HG03039 (cell line): ENCODE results near the gene SFRP4.
"Not testable (repeated sequence)": the region's sequence is repeated elsewhere in the genome, so short reads cannot be mapped to it uniquely, and the experiment has no call there.

ENCODE experiments used
- ATAC-seq: cut with Tn5 transposase; IDR thresholded peaks from one replicate; pipeline ENCODE4 v1.9.1; 2021; ENCODE audit warnings: mild to moderate bottlenecking, moderate library complexity; ENCODE audit not compliant: unreplicated experiment

The SFRP4 gene

DNA sequence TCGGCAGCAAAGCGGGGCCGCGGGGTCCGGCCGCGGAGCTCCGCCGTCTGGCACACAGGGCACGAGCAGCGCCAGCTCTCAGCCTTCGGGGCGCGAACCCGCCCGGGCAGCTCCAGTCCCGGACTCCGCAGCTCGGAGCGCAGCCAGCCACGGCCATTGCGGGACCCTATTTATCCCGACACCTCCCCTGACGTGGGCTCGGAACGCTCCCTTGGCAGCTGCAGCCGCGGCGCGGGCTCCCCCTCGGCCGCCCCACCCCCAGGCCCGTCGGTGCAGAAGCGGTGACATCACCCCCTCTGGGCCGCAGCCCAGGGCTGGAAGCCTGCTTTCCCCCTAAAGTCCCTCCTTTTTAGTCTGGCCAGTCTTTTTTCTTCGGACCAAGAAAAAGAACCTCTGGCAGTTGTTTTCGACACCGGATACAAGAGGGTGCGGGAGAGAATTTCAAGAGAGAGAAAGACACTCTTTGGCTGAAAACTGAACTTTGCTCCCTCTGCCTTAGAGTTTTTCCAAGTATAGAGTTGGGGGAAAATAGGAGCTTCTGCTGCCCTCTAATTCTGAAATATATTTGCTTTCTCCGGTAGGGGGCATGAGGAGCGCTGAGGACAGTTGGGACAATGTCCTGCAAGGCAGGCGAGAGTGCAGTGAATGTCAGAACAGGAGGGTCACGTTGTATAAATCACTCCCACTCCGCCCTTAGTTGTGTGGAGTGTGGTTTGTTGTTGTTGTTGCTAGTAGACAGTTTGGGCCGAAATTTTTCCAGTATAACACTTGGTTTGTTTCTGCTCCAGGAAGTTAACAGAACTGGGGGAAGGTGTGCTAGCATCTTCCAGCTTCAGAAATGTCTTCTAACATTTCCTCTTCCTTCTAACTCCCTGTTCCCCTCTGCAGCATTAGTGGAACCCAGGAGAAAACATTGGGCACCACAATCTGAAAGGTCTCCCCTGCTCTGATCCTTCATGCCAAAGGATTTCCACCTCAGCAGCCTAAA lies at the start of gene SFRP4:
TSS of gene SFRP4 (minus strand) at position 145 of the 988 bp plus-strand sequence. CDS start 280 bp downstream, outside the sequence.
- ATAC-seq, result no peak

DNA sequence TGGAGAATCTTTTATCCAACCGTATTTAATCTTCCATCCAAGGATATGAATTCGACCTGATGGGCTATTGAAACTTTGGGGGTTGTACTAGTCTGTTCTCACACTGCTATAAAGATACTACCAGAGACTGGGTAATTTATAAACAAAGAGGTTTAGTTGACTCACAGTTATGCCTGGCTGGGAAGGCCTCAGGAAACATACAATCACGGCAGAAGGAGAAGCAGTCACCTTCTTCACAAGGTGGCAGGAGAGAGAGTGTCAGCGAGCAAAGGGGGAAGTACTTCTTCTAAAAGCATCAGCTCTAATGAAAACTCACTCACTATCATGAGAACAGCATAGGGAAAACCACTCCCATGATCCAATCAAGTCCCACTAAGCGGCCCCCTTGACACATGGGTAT lies 47.6 kb upstream of the SFRP4 start:
- no peak for ATAC-seq

- ATAC-seq, result no peak
These were observed 44.6 kb upstream of the SFRP4 start for GRCh38 chr7:37961251-37961650.

- ATAC-seq, result no peak
These were observed 43.9 kb upstream of the SFRP4 start for GRCh38 chr7:37960483-37960882.

GRCh38 chr7:37957221-37957970 lies 40.8 kb upstream of the SFRP4 start:
- no peak for ATAC-seq

- ATAC-seq, result no peak
These were observed 40.2 kb upstream of the SFRP4 start for GRCh38 chr7:37956791-37957190.

DNA sequence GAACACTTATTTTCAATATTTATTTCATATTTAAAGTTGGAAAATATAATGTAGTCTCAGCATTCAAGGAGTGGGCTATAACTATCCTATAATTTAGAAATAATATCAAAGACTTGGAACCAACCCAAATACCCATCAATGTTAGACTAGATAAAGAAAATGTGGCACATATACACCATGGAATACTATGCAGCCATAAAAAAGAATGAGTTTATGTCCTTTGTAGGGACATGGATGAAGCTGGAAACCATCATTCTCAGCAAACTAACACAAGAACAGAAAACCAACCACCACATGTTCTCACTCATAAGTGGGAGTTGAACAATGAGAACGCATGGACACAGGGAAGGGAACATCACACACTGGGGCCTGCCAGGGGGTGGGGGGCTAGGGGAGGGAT lies 37.6 kb upstream of the SFRP4 start:
- ATAC-seq, result not testable (repeated sequence)

DNA sequence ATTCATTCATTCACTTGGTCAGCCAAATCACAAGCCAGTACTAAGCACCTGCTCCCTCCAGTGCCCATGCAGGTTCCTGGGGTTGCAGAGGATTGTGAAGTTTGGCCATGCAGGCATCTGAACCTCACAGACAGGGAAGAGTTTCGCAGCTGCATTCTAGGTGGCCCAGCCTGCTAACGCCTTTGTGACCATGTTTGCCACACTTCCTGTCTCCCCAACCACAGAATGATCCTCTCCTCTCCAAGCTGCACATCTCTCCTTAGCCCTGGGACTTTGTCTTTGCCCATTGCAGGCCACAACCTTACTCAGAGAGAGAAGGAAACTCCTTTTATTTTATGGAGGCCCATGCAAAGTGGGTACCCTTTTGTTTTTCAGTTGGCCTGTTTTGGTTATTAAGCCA lies 35.6 kb upstream of the SFRP4 start:
- no peak for ATAC-seq

DNA sequence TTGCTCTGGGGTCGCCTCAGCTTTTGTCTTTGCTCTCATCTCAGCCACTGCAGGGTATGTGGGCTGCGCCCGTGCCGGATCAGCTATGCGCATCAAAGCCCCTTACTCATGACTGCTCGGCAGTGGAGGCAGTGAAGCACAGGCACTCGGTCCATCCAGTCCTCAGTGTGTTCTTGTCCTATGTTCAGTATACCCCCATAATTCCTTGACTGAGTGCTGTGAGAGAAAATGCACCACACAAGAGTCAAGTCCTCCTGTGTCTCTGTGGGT lies 31.3 kb upstream of the SFRP4 start:
- ATAC-seq, result no peak

GRCh38 chr7:37947138-37947940 lies 30.7 kb upstream of the SFRP4 start:
- ATAC-seq, result no peak

- ATAC-seq, result no peak
These were observed 28.7 kb upstream of the SFRP4 start for GRCh38 chr7:37945336-37945735.

DNA sequence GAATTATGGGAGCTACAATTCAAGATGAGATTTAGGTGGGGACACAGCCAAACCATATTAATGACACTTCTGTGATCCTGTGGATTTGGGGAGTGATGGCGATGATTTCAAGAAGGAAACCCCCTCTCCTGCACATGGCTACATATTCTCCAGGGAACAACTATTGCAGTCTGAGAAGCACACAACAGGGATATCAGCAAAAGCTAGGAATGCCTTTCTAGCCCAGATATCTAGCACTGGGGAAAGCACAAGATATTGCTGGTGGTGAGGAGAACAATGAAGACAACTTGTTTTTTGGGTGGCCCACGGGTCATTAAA lies 28.1 kb upstream of the SFRP4 start:
- no peak for ATAC-seq

GRCh38 chr7:37943905-37944736 lies 27.5 kb upstream of the SFRP4 start:
- no peak for ATAC-seq

- no peak for ATAC-seq
These were observed 26.5 kb upstream of the SFRP4 start for GRCh38 chr7:37942934-37943610.

DNA sequence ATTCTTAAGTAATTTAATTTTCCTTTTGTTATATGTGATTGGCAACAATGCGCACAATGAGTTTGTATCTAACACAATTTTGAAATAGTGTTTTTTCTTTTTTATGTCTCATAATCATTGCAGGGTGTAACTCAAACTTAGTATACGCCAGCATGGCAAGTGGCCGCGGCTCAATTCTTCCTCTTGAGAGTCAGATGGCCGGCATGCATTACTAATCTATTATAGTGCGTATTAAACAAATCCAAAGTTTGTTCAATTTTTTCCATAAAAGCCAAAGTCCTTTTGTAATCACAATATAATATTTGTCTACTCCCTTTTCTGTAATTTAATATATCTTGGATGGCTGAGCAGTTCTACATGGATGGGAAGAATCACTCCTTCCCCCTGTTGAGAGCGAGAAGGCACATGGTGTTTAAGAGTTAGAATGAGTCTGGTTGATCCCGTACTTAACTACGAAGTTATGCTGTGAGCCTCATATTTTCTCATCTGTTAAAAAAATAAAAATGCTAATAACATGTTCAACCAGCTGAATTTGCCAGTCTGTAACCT lies 16.5 kb upstream of the SFRP4 start:
- ATAC-seq, result no peak

GRCh38 chr7:37932543-37932942 lies 15.9 kb upstream of the SFRP4 start:
- no peak for ATAC-seq

- ATAC-seq, result no peak
These were observed 13.8 kb upstream of the SFRP4 start for GRCh38 chr7:37930226-37930948.

DNA sequence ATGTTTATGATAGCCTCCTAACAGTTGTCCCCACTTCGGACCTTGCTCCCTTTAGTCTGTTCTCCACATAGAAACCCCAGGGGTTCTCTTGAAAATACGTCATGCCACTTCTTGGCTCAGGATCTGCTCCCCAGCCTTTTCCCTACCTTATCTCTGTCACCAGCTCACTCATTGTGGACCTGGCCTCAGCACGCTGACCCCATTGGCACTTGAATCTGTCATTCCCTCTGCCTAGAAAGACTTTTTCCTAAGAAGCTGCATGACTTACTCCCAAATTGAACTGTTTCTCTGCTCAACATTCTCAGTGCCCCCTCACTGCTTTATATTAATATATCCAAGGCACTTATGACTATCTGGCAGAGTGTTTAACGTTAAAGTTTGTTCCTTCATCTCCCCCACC lies 12.3 kb upstream of the SFRP4 start:
- ATAC-seq, result no peak

GRCh38 chr7:37927773-37928444 lies 11.3 kb upstream of the SFRP4 start:
- ATAC-seq, result no peak
